GM23338 (cell line): ENCODE data around the gene ZNF101.

Experiments used
- CREB1 ChIP-seq: fragments of 250-450 bp; sonication (Bioruptor Pico); IDR thresholded peaks from 2 replicates; pipeline ENCODE4 v1.5.0; 2020; ENCODE audit warnings: low read depth, mild to moderate bottlenecking, moderate library complexity
- EZH2 ChIP-seq: fragments of 200-600 bp; sonication (generic); IDR thresholded peaks from one replicate; pipeline ENCODE4 v1.8.0; 2017; ENCODE audit warnings: antibody characterized with exemption, mild to moderate bottlenecking, low read depth; ENCODE audit not compliant: unreplicated experiment
- EZH2phosphoT487 ChIP-seq: fragments of 200-600 bp; sonication (generic); IDR thresholded peaks from one replicate; pipeline ENCODE4 v1.8.1; 2018; ENCODE audit warnings: antibody characterized with exemption; ENCODE audit not compliant: unreplicated experiment
- JUNB ChIP-seq: IDR thresholded peaks from one replicate; pipeline ENCODE4 v1.6.1; 2016; ENCODE audit warnings: antibody characterized with exemption; ENCODE audit not compliant: unreplicated experiment
- NANOG ChIP-seq: IDR thresholded peaks from 2 replicates; pipeline ENCODE4 v1.6.1; 2016; ENCODE audit warnings: antibody characterized with exemption, borderline replicate concordance
- POLR2AphosphoS5 ChIP-seq: IDR thresholded peaks from 2 replicates; pipeline ENCODE4 v1.6.1; 2016; ENCODE audit warnings: antibody characterized with exemption, low read depth
- REST ChIP-seq: IDR thresholded peaks from one replicate; pipeline ENCODE4 v1.6.1; 2018; ENCODE audit warnings: antibody characterized with exemption; ENCODE audit not compliant: unreplicated experiment
- STAT1 ChIP-seq: IDR thresholded peaks from one replicate; pipeline ENCODE4 v1.6.1; 2016; ENCODE audit warnings: antibody characterized with exemption; ENCODE audit not compliant: unreplicated experiment
- ZNF331 ChIP-seq: fragments of 250-450 bp; sonication (Bioruptor Pico); IDR thresholded peaks from 2 replicates; pipeline ENCODE4 v1.5.0; 2020; ENCODE audit warnings: low read depth, mild to moderate bottlenecking, moderate library complexity
- ZNF462 ChIP-seq: fragments of 250-450 bp; sonication (Bioruptor Pico); IDR thresholded peaks from 2 replicates; pipeline ENCODE4 v1.5.0; 2020; ENCODE audit warnings: mild to moderate bottlenecking, moderate library complexity
- TF ChIP-seq, protein P1 (sequence below), 2 experiments: fragments of 200-600 bp in 1 of 2; sonication (generic) in 1 of 2; conservative IDR thresholded peaks; 2 replicates each; pipeline versions ENCODE4 v1.5.1 to v1.6.1; 2016 to 2017; ENCODE audit warnings: antibody characterized with exemption in 2 of 2, low read depth in 2 of 2, mild to moderate bottlenecking in 2 of 2, moderate library complexity in 1 of 2
- TF ChIP-seq, protein P2 (sequence below): IDR thresholded peaks from 2 replicates; pipeline ENCODE4 v1.6.1; 2016; ENCODE audit warnings: antibody characterized with exemption

DNA sequence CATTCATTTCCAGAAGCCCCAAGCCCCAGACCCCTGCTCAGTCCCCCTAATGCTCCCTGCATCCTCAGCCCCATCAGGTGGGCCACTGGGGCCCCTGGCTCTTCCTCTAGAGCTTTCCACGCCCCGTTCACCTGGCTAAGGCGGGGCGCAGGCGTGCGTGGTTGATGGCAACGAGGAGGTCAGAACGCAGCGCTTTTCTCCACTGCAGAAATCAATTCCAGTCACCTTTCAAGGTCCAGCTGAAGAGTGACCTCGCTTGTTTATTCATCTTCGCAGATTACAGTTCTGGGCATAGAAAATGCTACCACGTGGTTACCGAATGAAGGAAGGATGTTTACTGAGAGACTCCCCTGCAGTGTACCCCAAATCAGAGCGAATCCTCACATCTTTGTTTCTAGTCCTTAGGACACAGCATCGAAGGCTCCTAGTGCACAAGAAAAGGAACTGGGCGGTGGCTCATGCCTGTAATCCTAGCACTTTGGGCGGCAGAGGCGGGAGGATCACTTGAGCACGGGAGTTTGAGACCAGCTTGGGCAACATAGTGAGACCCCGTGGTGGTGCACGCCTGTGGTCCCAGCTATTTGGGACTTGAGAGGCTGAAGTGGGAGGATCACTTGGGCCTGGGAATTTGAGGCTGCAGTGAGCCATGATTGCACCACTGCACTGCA, 49.3 kb upstream of the ZNF101 start:
- TF ChIP-seq, protein P1, sequence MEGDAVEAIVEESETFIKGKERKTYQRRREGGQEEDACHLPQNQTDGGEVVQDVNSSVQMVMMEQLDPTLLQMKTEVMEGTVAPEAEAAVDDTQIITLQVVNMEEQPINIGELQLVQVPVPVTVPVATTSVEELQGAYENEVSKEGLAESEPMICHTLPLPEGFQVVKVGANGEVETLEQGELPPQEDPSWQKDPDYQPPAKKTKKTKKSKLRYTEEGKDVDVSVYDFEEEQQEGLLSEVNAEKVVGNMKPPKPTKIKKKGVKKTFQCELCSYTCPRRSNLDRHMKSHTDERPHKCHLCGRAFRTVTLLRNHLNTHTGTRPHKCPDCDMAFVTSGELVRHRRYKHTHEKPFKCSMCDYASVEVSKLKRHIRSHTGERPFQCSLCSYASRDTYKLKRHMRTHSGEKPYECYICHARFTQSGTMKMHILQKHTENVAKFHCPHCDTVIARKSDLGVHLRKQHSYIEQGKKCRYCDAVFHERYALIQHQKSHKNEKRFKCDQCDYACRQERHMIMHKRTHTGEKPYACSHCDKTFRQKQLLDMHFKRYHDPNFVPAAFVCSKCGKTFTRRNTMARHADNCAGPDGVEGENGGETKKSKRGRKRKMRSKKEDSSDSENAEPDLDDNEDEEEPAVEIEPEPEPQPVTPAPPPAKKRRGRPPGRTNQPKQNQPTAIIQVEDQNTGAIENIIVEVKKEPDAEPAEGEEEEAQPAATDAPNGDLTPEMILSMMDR (conservative IDR thresholded peaks at IDR 0.05; ENCODE audit: low read depth in 2 of 2): no peak
- no peak for TF ChIP-seq EZH2
- TF ChIP-seq POLR2AphosphoS5: no peak
- no peak for TF ChIP-seq REST
- TF ChIP-seq EZH2phosphoT487: no peak
- TF ChIP-seq NANOG: no peak
- TF ChIP-seq, protein P2, sequence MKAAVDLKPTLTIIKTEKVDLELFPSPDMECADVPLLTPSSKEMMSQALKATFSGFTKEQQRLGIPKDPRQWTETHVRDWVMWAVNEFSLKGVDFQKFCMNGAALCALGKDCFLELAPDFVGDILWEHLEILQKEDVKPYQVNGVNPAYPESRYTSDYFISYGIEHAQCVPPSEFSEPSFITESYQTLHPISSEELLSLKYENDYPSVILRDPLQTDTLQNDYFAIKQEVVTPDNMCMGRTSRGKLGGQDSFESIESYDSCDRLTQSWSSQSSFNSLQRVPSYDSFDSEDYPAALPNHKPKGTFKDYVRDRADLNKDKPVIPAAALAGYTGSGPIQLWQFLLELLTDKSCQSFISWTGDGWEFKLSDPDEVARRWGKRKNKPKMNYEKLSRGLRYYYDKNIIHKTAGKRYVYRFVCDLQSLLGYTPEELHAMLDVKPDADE: no peak
- TF ChIP-seq ZNF462 (CRISPR knock-in tag): no peak
- no peak for TF ChIP-seq CREB1 (CRISPR knock-in tag)
- TF ChIP-seq STAT1: no peak
- no peak for TF ChIP-seq JUNB
- TF ChIP-seq ZNF331: no peak
